Activated CD8-positive, alpha-beta memory T cell treated with anti-CD3 and anti-CD28 coated beads, Interleukin-2, amount 10 ng/mL, durations not matched to agents 7 days and 5 days (primary cell): ENCODE data around the gene PRKAA2. TPM values are rescaled to one million over a fixed set of nuclear protein-coding genes. Genes with fewer than 3 reads are reported as not detected.
"Not testable (repeated sequence)": the region's sequence is repeated elsewhere in the genome, so short reads cannot be mapped to it uniquely, and the experiment has no call there.

Experiments
- ATAC-seq: fragments of 150-1000 bp; cut with Tn5 transposase; one replicate; pipeline ENCODE4 v1.10.0; 2021; ENCODE audit warnings: moderate library complexity
- CTCF ChIA-PET: fragments of 350-600 bp; sonication (Branson Sonifier 250); formaldehyde crosslinking; loops from one replicate; lab custom pipeline; 2021; ENCODE audit warnings: antibody characterized with exemption; lab: Charles Lee
- DNase-seq: peaks from one replicate; pipeline ENCODE4 v3.0.0-alpha.2; 2020
- H3K27ac Mint-ChIP-seq: one replicate; pipeline ENCODE4 v1.8.0; 2021; ENCODE audit warnings: mild to moderate bottlenecking, mixed read lengths
- H3K27me3 Mint-ChIP-seq: one replicate; pipeline ENCODE4 v1.8.0; 2021; ENCODE audit warnings: mixed read lengths
- H3K36me3 Mint-ChIP-seq: one replicate; pipeline ENCODE4 v1.8.0; 2021; ENCODE audit warnings: mild to moderate bottlenecking, mixed read lengths
- H3K4me1 Mint-ChIP-seq: one replicate; pipeline ENCODE4 v1.8.0; 2021; ENCODE audit warnings: mixed read lengths
- H3K4me3 Mint-ChIP-seq: one replicate; pipeline ENCODE4 v1.8.0; 2021; ENCODE audit warnings: mild to moderate bottlenecking, moderate library complexity, mixed read lengths
- H3K9me3 Mint-ChIP-seq: one replicate; pipeline ENCODE4 v1.8.0; 2022; ENCODE audit warnings: low read depth, mixed read lengths
- total RNA-seq, 2 experiments: library from RNA; stranded (reverse); gene quantifications; one replicate each; pipeline ENCODE4 v1.2.3, GENCODE V29; 2021

The PRKAA2 gene
- total RNA-seq, result not detected

GRCh38 chr1:56644919-56645676, at the start of gene PRKAA2:
Gene PRKAA2, plus strand, starts transcription at chr1:56645314. Its CDS starts 74 bp downstream, at chr1:56645388.
- DNase-seq, result no peak
- Mint-ChIP-seq H3K9me3 (no peaks in the 10 kb centered on the region), H3K4me3 (no peak within 1 kb of the TSS), H3K4me1 (no peaks in the 10 kb centered on the region), H3K27ac (no peak within 1 kb of the TSS), H3K27me3 (peaks cover 45% of the 10 kb centered on the region), H3K36me3 (peaks cover 3% of the 10 kb centered on the region)
- no peak for ATAC-seq
- CTCF ChIA-PET, result no interaction called here

DNA sequence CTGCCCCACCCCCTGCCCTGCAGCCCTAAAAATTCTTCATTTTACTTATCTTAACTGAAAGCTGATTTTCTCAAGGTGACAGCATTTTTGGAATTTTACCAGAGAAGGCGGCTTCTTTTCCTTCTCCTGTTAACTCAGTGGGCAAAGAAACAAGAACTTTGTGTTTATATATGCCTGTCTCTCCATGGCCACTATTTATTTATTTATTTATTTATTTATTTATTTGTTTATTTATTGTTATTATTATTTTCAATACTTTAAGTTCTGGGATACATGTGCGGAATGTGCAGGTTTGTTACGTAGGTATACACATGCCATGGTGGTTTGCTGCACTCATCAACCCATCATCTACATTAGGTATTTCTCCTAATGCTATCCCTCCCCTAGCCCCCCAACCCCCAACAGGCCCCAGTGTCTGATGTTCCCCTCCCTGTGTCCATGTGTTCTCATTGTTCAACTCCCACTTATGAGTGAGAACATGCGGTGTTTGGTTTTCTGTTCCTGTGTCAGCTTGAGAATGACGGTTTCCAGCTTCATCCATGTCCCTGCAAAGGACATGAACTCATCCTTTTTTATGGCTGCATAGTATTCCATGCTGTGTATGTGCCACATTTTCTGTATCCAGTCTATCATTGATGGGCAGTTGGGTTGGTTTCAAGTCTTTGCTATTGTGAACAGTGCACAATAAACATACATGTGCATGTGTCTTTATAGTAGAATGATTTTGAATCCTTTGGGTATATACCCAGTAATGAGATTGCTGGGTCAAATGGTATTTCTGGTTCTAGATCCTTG, 49.5 kb upstream of the PRKAA2 start:
- H3K9me3 Mint-ChIP-seq, DNase-seq, H3K27ac Mint-ChIP-seq, H3K27me3 Mint-ChIP-seq, H3K4me1 Mint-ChIP-seq, H3K36me3 Mint-ChIP-seq, H3K4me3 Mint-ChIP-seq, ATAC-seq: not testable (repeated sequence)
- CTCF ChIA-PET, result interaction anchor here (0.7 kb wide), 1 partner anchor 8 kb away, joined by 3 read pairs; no protein-coding TSS in a partner anchor

GRCh38 chr1:56610097-56610496, 35.0 kb upstream of the PRKAA2 start:
- CTCF ChIA-PET, H3K9me3 Mint-ChIP-seq, H3K27me3 Mint-ChIP-seq, DNase-seq, H3K4me3 Mint-ChIP-seq, H3K4me1 Mint-ChIP-seq, H3K27ac Mint-ChIP-seq, ATAC-seq, H3K36me3 Mint-ChIP-seq: not testable (repeated sequence)

- H3K27me3 Mint-ChIP-seq, H3K9me3 Mint-ChIP-seq, H3K36me3 Mint-ChIP-seq, CTCF ChIA-PET, ATAC-seq, H3K4me1 Mint-ChIP-seq, H3K4me3 Mint-ChIP-seq, DNase-seq, H3K27ac Mint-ChIP-seq: not testable (repeated sequence)
These were observed 34.3 kb upstream of the PRKAA2 start for GRCh38 chr1:56610770-56611169.

- Mint-ChIP-seq H3K36me3 (no peaks in the 10 kb centered on the region), H3K4me3 (no peak overlapping the region), H3K9me3 (peaks cover 4% of the 10 kb centered on the region), H3K27me3 (no peaks in the 10 kb centered on the region), H3K4me1 (no peaks in the 10 kb centered on the region), H3K27ac (no peak overlapping the region)
- CTCF ChIA-PET, result no interaction called here
- DNase-seq (no peak), ATAC-seq (no peak)
These were observed 28.0 kb upstream of the PRKAA2 start for GRCh38 chr1:56617141-56617540.

- CTCF ChIA-PET, result no interaction called here
These were observed 19.2 kb upstream of the PRKAA2 start for GRCh38 chr1:56625819-56626440.

GRCh38 chr1:56626546-56626945, 18.6 kb upstream of the PRKAA2 start:
- H3K9me3 Mint-ChIP-seq, result no peaks in the 10 kb centered on the region
- H3K4me3 Mint-ChIP-seq, result no peak overlapping the region
- H3K36me3 Mint-ChIP-seq, result no peaks in the 10 kb centered on the region
- no peak for DNase-seq
- ATAC-seq, result no peak
- H3K27me3 Mint-ChIP-seq, result no peaks in the 10 kb centered on the region
- CTCF ChIA-PET, result no interaction called here
- no peak overlapping the region for H3K27ac Mint-ChIP-seq
- no peaks in the 10 kb centered on the region for H3K4me1 Mint-ChIP-seq

More at GRCh38 chr1:56625819-56626440, 19.2 kb upstream of the PRKAA2 start:
- no peak for DNase-seq
- H3K36me3 Mint-ChIP-seq, result no peaks in the 10 kb centered on the region
- no peaks in the 10 kb centered on the region for H3K9me3 Mint-ChIP-seq
- H3K27ac Mint-ChIP-seq, result no peak overlapping the region
- no peak for ATAC-seq
- H3K4me3 Mint-ChIP-seq, result no peak overlapping the region
- no peaks in the 10 kb centered on the region for H3K27me3 Mint-ChIP-seq
- H3K4me1 Mint-ChIP-seq, result no peaks in the 10 kb centered on the region

DNA sequence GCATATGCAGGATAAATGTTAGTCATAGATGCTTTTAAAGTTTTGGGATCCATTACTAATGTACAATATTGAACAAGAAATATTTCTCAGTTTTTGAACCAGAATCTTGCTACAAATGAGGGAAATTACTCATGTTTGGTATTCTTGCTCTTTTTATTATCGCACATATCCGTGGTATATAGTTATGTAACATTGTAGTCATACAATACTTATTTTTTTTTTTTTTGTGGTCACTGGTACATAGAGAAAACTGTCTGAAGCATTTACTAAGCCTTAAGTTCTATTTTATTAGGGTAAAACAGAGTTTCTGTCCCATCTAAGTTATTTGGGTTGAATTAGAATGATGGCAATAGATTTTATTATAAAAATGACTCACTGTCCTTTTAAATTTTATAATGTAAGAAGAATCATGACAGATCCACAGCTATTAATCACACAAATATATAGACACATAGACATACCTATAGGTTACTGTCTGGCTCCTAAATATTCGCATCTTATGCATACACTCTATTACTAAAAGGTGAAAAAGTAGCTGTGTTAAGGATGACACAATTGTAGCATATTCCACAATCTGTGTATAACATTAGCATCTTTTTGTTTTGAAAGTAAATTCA, 18.0 kb upstream of the PRKAA2 start:
- no peaks in the 10 kb centered on the region for H3K36me3 Mint-ChIP-seq
- no peaks in the 10 kb centered on the region for H3K9me3 Mint-ChIP-seq
- H3K4me1 Mint-ChIP-seq, result no peaks in the 10 kb centered on the region
- no peak overlapping the region for H3K27ac Mint-ChIP-seq
- CTCF ChIA-PET, result no interaction called here
- no peak for DNase-seq
- no peaks in the 10 kb centered on the region for H3K27me3 Mint-ChIP-seq
- ATAC-seq, result no peak
- H3K4me3 Mint-ChIP-seq, result no peak overlapping the region

DNA sequence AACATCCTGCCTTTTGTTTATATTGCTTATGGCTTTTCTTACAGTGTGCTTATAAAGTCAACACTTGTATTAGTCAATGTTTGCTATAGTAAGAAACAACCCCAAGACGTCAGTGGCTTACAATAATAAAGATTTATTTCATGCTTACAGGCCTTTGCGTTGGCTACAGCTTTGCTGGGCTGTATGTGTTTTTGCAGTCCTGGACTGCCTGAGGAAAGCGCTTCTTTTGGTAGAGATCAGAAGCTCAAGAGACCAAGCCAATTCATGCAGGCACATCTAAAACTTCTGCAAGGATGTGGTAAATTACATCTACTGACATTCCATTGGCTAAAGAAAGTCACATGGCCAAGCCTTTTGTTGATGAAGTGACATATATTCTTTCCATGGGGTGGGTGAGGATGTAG, 17.5 kb upstream of the PRKAA2 start:
- H3K4me1 Mint-ChIP-seq, result no peaks in the 10 kb centered on the region

DNA sequence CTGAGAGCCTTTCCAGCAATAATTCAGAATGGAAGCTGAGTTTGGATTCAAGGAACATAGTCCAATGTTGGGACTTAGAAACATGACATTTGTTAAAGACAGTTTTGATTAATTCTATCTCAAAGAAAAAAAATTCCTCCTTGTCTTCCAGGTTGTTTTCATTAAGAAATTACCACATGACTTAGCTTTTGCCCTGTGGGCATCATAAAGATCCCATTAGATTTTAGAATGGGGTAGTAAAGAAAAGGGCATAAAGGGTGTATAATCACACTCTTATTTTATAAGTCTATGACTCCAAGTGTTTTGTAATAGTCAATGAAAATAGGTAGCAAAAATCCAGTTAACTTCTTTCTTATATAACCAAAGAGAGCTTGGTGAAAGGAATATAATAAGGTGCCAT, 14.3 kb upstream of the PRKAA2 start:
- H3K36me3 Mint-ChIP-seq, result no peaks in the 10 kb centered on the region
- H3K4me1 Mint-ChIP-seq, result no peaks in the 10 kb centered on the region
- no peak overlapping the region for H3K27ac Mint-ChIP-seq
- CTCF ChIA-PET, result no interaction called here
- no peaks in the 10 kb centered on the region for H3K27me3 Mint-ChIP-seq
- ATAC-seq, result no peak
- no peaks in the 10 kb centered on the region for H3K9me3 Mint-ChIP-seq
- no peak overlapping the region for H3K4me3 Mint-ChIP-seq
- DNase-seq, result no peak

More for the DNA sequence above, 17.5 kb upstream of the PRKAA2 start:
- ATAC-seq (no peak), DNase-seq (no peak)
- Mint-ChIP-seq H3K27me3 (no peaks in the 10 kb centered on the region), H3K36me3 (no peaks in the 10 kb centered on the region), H3K4me3 (no peak overlapping the region), H3K27ac (no peak overlapping the region), H3K9me3 (no peaks in the 10 kb centered on the region)
- CTCF ChIA-PET, result no interaction called here

GRCh38 chr1:56631901-56632300, 13.2 kb upstream of the PRKAA2 start:
- no peak overlapping the region for H3K27ac Mint-ChIP-seq

DNA sequence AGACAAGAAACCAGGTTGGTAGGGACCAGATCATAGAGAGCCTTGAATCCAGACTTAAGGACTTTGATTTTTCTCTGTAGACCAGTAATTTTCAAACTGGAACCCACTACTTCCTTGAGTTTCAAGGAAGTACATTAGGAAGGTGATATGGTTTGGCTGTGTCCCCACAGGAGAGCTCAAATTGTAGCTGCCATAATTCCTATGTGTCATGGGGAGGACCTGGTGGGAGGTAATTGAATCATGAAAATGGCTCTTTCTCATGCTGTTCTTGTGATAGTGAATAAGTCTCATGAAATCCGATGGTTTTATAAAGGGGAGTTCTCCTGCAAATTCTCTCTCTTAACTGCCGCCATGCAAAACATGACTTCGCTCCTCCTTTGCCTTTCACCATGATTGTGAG, 10.1 kb upstream of the PRKAA2 start:
- no peak for DNase-seq
- no peaks in the 10 kb centered on the region for H3K4me1 Mint-ChIP-seq
- H3K9me3 Mint-ChIP-seq, result no peaks in the 10 kb centered on the region
- no peaks in the 10 kb centered on the region for H3K27me3 Mint-ChIP-seq
- CTCF ChIA-PET, result no interaction called here
- H3K27ac Mint-ChIP-seq, result no peak overlapping the region
- no peak for ATAC-seq
- no peak overlapping the region for H3K4me3 Mint-ChIP-seq
- no peaks in the 10 kb centered on the region for H3K36me3 Mint-ChIP-seq

More at GRCh38 chr1:56631901-56632300, 13.2 kb upstream of the PRKAA2 start:
- H3K4me3 Mint-ChIP-seq, result no peak overlapping the region
- no peaks in the 10 kb centered on the region for H3K4me1 Mint-ChIP-seq
- no peaks in the 10 kb centered on the region for H3K27me3 Mint-ChIP-seq
- CTCF ChIA-PET, result no interaction called here
- DNase-seq (no peak), ATAC-seq (no peak)
- no peaks in the 10 kb centered on the region for H3K9me3 Mint-ChIP-seq
- no peaks in the 10 kb centered on the region for H3K36me3 Mint-ChIP-seq

DNA sequence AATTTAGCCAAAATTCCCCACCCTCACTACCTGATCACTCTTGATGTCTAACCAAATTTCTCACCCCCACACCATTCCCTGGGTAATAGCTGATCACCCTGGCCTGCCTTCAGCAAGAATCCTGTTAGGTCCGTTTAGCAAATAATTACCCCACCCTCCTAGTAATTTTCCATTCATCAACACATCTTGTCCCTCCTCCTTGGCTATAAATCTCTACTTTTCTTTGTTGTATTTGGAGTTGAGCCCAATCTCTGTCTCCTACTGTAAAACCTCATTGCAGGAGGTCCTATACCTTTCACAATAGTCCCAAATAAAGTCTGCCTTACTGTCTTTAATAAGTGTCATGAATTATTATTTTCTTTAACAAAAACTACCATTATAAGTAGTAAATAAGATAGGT, 6.9 kb upstream of the PRKAA2 start:
- Mint-ChIP-seq H3K4me3 (no peak overlapping the region), H3K9me3 (no peaks in the 10 kb centered on the region), H3K27me3 (peaks cover 3% of the 10 kb centered on the region), H3K36me3 (no peaks in the 10 kb centered on the region), H3K4me1 (no peaks in the 10 kb centered on the region), H3K27ac (no peak overlapping the region)
- CTCF ChIA-PET, result no interaction called here
- no peak for ATAC-seq
- DNase-seq, result no peak
